Panc1 (cell line): ENCODE results near the gene CCDC183.
"Not testable (repeated sequence)": the region's sequence is repeated elsewhere in the genome, so short reads cannot be mapped to it uniquely, and the experiment has no call there.

Experiments used
- CTCF ChIP-seq: fragments of 450-650 bp; IDR thresholded peaks from 2 replicates; pipeline ENCODE4 v1.5.1; 2017; ENCODE audit warnings: mild to moderate bottlenecking
- POLR2AphosphoS5 ChIP-seq: IDR thresholded peaks from 2 replicates; pipeline ENCODE4 v1.6.1; 2012; ENCODE audit warnings: mild to moderate bottlenecking, low read depth, low read length, moderate library complexity
- SIN3A ChIP-seq: IDR thresholded peaks from 2 replicates; pipeline ENCODE4 v1.6.1; 2012; ENCODE audit warnings: low read depth, mild to moderate bottlenecking, low read length, moderate library complexity, borderline replicate concordance; ENCODE audit not compliant: insufficient read depth
- TCF7L2 ChIP-seq: IDR thresholded peaks from 2 replicates; pipeline ENCODE4 v1.6.1; 2011; ENCODE audit warnings: mild to moderate bottlenecking, low read depth, low read length, inconsistent platforms

GRCh38 chr9:136765745-136766409, 30.3 kb upstream of the CCDC183 start:
- not testable (repeated sequence) for TF ChIP-seq CTCF, SIN3A, POLR2AphosphoS5, TCF7L2
